ENCODE results near the gene TSPAN15.

The TSPAN15 gene

GRCh38 chr10:69456880-69457693 lies 5.8 kb downstream of the TSPAN15 start:
- no peak overlapping the region for H3K27ac ChIP-seq (ENCODE audit: poor library complexity, severe bottlenecking)
- ATAC-seq (ENCODE audit: low read depth) (no peak), DNase-seq (ENCODE audit: low spot score) (no peak)
- no peak overlapping the region for H3K4me3 ChIP-seq (ENCODE audit: severe bottlenecking)
- no peaks in the 10 kb centered on the region for H3K27me3 ChIP-seq (ENCODE audit: insufficient read depth, poor library complexity, severe bottlenecking)
- peaks cover 6% of the 10 kb centered on the region for H3K4me1 ChIP-seq (ENCODE audit: insufficient read depth, poor library complexity, severe bottlenecking)
- H3K36me3 ChIP-seq (ENCODE audit: low read depth), result no peaks in the 10 kb centered on the region
- TF ChIP-seq CTCF (IDR thresholded peaks at IDR 0.05; ENCODE audit: poor library complexity, severe bottlenecking), result no peak
- H3K9me3 ChIP-seq (ENCODE audit: severe bottlenecking), result no peaks in the 10 kb centered on the region

GRCh38 chr10:69457771-69458237 lies 6.5 kb downstream of the TSPAN15 start:
- DNase-seq (ENCODE audit: low spot score) (no peak), ATAC-seq (ENCODE audit: low read depth) (no peak)
- H3K4me1 ChIP-seq (ENCODE audit: insufficient read depth, poor library complexity, severe bottlenecking), result peaks cover 6% of the 10 kb centered on the region
- H3K9me3 ChIP-seq (ENCODE audit: severe bottlenecking), result no peaks in the 10 kb centered on the region
- no peak overlapping the region for H3K4me3 ChIP-seq (ENCODE audit: severe bottlenecking)
- H3K36me3 ChIP-seq (ENCODE audit: low read depth), result no peaks in the 10 kb centered on the region
- no peaks in the 10 kb centered on the region for H3K27me3 ChIP-seq (ENCODE audit: insufficient read depth, poor library complexity, severe bottlenecking)
- no peak overlapping the region for H3K27ac ChIP-seq (ENCODE audit: poor library complexity, severe bottlenecking)
- no peak for TF ChIP-seq CTCF (IDR thresholded peaks at IDR 0.05; ENCODE audit: poor library complexity, severe bottlenecking)

GRCh38 chr10:69458430-69459100 lies 7.3 kb downstream of the TSPAN15 start:
- Histone ChIP-seq H3K27me3 (ENCODE audit: insufficient read depth, poor library complexity, severe bottlenecking) (no peaks in the 10 kb centered on the region), H3K4me1 (ENCODE audit: insufficient read depth, poor library complexity, severe bottlenecking) (peaks cover 6% of the 10 kb centered on the region), H3K36me3 (ENCODE audit: low read depth) (no peaks in the 10 kb centered on the region), H3K4me3 (ENCODE audit: severe bottlenecking) (no peak overlapping the region), H3K27ac (ENCODE audit: poor library complexity, severe bottlenecking) (no peak overlapping the region), H3K9me3 (ENCODE audit: severe bottlenecking) (no peaks in the 10 kb centered on the region)
- ATAC-seq (ENCODE audit: low read depth), result peak; percentile 48; the same call in 1 of the 3 replicates
- no peak for TF ChIP-seq CTCF (IDR thresholded peaks at IDR 0.05; ENCODE audit: poor library complexity, severe bottlenecking)
- DNase-seq (ENCODE audit: low spot score), result no peak

GRCh38 chr10:69459101-69459790 lies 8.0 kb downstream of the TSPAN15 start:
- no peak; the same call in 2 of the 3 replicates for ATAC-seq (ENCODE audit: low read depth)
- no peak overlapping the region for H3K27ac ChIP-seq (ENCODE audit: poor library complexity, severe bottlenecking)
- no peaks in the 10 kb centered on the region for H3K36me3 ChIP-seq (ENCODE audit: low read depth)
- DNase-seq (ENCODE audit: low spot score), result no peak
- TF ChIP-seq CTCF (IDR thresholded peaks at IDR 0.05; ENCODE audit: poor library complexity, severe bottlenecking), result no peak
- H3K4me1 ChIP-seq (ENCODE audit: insufficient read depth, poor library complexity, severe bottlenecking), result peaks cover 6% of the 10 kb centered on the region
- no peak overlapping the region for H3K4me3 ChIP-seq (ENCODE audit: severe bottlenecking)
- no peaks in the 10 kb centered on the region for H3K27me3 ChIP-seq (ENCODE audit: insufficient read depth, poor library complexity, severe bottlenecking)
- H3K9me3 ChIP-seq (ENCODE audit: severe bottlenecking), result no peaks in the 10 kb centered on the region
